GM12873 (cell line): ENCODE measurements around the gene EML1.

Experiments
- TF ChIP-seq, protein P1 (sequence below): IDR thresholded peaks from 2 replicates; pipeline ENCODE4 v1.5.1; 2012; ENCODE audit warnings: low read depth, mild to moderate bottlenecking, moderate library complexity, low read length, control low read depth; ENCODE audit not compliant: insufficient read depth; ENCODE audit errors: missing control alignments

Gene EML1

GRCh38 chr14:99803803-99804202, 10.6 kb downstream of the EML1 start:
- TF ChIP-seq, protein P1, sequence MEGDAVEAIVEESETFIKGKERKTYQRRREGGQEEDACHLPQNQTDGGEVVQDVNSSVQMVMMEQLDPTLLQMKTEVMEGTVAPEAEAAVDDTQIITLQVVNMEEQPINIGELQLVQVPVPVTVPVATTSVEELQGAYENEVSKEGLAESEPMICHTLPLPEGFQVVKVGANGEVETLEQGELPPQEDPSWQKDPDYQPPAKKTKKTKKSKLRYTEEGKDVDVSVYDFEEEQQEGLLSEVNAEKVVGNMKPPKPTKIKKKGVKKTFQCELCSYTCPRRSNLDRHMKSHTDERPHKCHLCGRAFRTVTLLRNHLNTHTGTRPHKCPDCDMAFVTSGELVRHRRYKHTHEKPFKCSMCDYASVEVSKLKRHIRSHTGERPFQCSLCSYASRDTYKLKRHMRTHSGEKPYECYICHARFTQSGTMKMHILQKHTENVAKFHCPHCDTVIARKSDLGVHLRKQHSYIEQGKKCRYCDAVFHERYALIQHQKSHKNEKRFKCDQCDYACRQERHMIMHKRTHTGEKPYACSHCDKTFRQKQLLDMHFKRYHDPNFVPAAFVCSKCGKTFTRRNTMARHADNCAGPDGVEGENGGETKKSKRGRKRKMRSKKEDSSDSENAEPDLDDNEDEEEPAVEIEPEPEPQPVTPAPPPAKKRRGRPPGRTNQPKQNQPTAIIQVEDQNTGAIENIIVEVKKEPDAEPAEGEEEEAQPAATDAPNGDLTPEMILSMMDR = no peak

GRCh38 chr14:99805757-99806439, 12.7 kb downstream of the EML1 start:
- TF ChIP-seq, protein P1 = no peak

GRCh38 chr14:99806836-99807235, 13.6 kb downstream of the EML1 start:
- TF ChIP-seq, protein P1 = no peak

DNA sequence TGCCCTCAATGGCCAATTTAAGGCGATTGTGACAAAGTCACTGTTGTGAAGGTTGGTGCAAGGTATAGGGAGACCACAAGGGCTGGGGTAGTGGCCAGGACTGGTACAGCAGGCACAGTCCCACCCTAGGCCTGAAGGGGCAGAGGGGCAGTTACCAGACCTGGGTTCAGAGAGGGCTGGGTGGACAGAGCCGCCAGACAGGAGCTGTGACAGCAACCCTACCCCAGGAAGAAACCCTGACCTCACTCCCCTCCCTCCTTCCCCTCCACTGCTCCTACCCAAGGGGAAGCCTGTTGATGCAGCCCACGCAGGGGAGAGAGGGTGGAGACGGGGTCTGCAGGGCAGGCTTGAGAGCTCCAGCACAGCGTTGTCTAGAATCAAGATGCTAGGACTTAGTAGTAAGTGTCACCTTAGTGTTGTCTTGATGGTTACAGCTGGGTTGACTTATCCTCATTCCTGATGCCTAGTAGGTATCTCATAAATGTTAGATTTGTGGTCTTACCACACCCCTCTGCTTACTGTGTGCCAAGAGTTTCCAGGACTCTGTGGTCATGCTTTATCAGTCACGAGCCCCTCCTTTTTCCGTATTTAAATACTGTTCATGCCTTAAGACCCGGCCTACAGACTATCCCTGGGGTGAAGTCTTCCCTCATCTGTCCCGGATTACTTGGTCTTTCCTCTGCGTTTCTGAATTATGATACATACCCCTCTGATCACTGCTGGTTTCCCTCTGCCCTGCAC, 14.4 kb downstream of the EML1 start:
- TF ChIP-seq, protein P1 = peak; percentile 17

- TF ChIP-seq, protein P1 = no peak
Measured at GRCh38 chr14:99808154-99808505, 14.9 kb downstream of the EML1 start.

DNA sequence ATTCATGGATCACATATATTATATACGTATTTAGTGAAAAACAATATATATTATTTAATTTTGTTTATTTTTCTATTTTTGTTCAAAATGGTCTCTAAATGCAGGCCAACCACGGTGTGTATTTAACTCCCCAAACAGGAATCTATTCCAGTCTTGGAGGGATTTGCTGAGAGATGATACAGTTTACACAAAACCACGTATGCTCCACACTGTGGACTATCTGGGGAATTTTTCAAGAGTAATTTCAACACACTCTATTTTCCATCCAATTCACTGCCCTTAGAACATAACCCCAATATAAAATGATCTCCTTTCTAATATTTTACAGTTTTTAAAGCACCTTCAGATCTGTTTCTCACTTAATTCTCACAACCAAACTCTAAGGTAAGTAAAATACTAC, 15.3 kb downstream of the EML1 start:
- TF ChIP-seq, protein P1 = no peak

DNA sequence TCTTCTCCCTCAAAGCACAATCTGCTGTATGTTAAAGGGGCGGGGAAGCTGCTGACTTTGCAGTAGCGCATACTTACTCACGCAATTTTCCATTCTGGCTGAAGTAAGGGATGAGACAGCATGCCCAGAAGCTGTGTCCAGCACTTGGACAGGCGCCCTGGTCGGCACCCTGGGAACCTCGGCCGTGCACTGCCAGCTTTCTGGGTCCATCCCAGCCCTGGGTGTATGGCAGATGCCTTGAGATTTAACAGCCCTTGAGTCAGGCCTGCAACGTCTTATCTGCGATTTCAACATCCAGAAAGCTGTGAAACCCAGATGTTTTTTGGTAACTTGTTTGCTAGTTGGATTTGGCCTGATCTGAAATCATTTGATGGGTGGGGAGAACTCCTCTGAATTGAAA, 16.1 kb downstream of the EML1 start:
- TF ChIP-seq, protein P1 = no peak
